Astrocyte of the spinal cord (primary cell): ENCODE data around the gene ADIPOR1.

Source experiments
- DNase-seq: peaks from one replicate; pipeline ENCODE4 v3.0.0; 2011; ENCODE audit warnings: low read depth, low spot score
- H3K4me3 ChIP-seq: 2 replicates; pipeline ENCODE4 v1.5.1; 2011; ENCODE audit warnings: low read depth, mild to moderate bottlenecking, low read length, moderate library complexity
- in situ Hi-C: cut with HindIII; loops from 2 replicates; pipeline ENCODE4 v1.10.0; 2017; ENCODE audit warnings: low sequenced_read_pairs
- TF ChIP-seq, protein P1 (sequence below): IDR thresholded peaks from 2 replicates; pipeline ENCODE4 v1.5.1; 2012; ENCODE audit warnings: low read depth, mild to moderate bottlenecking, low read length, inconsistent platforms

Gene ADIPOR1

DNA sequence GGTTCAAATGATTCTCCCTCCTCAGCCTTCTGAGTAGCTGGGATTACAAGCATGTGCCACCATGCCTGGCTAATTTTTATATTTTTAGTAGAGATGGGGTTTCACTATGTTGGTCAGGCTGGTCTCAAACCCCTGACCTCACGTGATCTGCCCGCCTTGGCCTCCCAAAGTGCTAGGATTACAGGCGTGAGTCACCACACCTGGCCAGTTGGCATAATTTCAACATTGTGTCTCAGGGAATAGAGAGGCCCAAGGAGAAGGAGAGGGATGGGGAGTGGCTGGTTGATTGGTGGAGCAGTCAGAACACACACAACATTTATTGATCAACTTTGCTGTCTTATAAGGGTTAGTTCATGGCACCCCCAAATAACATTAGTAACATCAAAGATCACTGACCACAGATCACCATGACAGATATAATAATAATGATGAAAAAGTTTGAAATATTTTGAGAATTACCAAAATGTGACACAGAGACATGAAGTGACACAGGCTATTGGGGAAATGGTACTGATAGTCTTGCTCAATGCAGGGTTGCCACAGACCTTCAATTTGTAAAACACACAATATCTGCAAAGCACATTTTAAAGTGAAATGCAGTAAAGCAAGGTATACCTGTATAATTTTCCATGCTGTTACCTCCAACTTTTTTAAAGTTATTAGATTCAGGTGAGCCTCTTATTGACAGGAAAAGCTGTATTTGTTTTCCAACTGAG, 24.8 kb upstream of the ADIPOR1 start:
- no peak for DNase-seq
- TF ChIP-seq, protein P1, sequence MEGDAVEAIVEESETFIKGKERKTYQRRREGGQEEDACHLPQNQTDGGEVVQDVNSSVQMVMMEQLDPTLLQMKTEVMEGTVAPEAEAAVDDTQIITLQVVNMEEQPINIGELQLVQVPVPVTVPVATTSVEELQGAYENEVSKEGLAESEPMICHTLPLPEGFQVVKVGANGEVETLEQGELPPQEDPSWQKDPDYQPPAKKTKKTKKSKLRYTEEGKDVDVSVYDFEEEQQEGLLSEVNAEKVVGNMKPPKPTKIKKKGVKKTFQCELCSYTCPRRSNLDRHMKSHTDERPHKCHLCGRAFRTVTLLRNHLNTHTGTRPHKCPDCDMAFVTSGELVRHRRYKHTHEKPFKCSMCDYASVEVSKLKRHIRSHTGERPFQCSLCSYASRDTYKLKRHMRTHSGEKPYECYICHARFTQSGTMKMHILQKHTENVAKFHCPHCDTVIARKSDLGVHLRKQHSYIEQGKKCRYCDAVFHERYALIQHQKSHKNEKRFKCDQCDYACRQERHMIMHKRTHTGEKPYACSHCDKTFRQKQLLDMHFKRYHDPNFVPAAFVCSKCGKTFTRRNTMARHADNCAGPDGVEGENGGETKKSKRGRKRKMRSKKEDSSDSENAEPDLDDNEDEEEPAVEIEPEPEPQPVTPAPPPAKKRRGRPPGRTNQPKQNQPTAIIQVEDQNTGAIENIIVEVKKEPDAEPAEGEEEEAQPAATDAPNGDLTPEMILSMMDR, result no peak

DNA sequence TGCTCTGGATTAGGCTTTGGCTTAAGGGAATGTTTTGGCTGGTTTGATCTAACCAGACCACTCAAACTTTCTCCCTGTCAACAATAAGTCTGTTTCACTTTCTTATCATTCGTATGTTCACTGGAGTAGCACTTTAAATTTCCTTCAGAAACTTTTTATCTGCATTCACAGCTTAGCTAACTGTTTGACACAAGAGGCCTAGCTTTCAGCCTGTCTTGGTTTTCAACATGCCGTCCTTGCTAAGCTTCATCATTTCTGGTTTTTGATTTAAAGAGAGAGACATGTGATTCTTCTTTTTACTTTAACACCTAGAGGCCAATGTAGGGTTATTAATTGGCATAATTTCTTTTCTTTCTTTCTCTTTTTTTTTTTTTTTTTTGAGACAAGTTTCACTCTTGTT, 23.8 kb upstream of the ADIPOR1 start:
- in situ Hi-C loops, result no loop called here
- no peak for DNase-seq
- TF ChIP-seq, protein P1, result no peak
- H3K4me3 ChIP-seq, result no peak overlapping the region

More for the DNA sequence above, 24.8 kb upstream of the ADIPOR1 start:
- no peak overlapping the region for H3K4me3 ChIP-seq
- in situ Hi-C loops, result no loop called here

DNA sequence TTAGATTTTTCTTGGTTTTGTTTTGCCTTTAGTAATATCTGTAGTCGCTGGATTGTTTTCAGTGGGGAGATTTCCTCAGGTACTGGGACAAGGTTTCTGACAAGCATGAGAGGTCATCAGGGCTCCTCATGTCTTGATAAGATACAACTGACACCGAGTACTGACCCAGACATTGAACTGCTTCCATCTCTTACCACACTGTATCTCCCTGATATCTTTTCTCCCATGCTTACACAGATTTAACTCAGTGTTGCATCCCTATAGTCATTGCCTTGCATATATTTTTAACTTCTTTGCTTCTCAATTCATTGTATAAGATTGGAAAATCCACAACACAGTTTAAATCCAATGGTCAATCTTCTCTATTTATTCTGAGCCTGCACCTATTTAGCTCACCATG, 21.3 kb upstream of the ADIPOR1 start:
- DNase-seq, result no peak
- in situ Hi-C loops, result no loop called here
- TF ChIP-seq, protein P1, result no peak

DNA sequence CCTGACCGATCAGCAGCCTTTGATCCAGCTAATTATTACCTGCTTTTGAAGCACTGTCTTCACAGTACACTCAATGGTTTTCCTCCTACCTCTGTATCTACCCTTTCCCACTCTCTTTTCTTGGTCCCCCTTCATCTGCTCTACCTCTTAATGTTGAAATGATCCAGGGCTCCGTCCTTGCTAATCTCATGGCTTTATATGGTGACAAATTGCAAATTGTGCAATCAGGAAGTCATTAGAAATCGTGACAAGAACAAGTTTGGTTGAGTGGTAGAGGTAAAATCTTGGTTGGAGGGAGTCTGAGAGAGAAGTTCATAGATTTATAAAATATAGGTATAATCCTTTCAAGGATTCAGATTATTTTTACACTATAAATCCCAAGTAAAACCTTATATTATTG, 18.5 kb upstream of the ADIPOR1 start:
- TF ChIP-seq, protein P1, result no peak
- no peak overlapping the region for H3K4me3 ChIP-seq
- in situ Hi-C loops, result no loop called here
- DNase-seq, result no peak

More for the DNA sequence above, 21.3 kb upstream of the ADIPOR1 start:
- no peak overlapping the region for H3K4me3 ChIP-seq

DNA sequence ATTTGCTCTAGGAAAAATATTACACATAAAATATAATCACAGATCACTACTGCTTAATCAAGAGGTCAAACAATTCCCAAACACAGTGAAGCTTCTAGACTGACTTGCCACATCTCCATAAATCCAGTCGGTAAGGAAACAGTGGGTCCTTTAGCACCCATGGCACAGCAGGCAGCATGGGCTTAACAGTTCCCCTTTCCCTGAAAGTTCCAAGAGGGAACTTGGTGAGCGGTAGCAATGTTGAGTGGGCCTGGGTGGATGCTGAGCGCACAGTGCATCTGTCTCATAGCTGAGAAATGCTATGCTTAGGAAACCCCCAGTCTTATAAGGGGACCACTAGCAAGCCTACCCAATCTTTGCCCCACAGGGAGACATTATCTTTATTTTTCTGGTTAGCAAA, 16.7 kb upstream of the ADIPOR1 start:
- H3K4me3 ChIP-seq, result no peak overlapping the region
- in situ Hi-C loops, result no loop called here
- TF ChIP-seq, protein P1, result no peak
- no peak for DNase-seq

DNA sequence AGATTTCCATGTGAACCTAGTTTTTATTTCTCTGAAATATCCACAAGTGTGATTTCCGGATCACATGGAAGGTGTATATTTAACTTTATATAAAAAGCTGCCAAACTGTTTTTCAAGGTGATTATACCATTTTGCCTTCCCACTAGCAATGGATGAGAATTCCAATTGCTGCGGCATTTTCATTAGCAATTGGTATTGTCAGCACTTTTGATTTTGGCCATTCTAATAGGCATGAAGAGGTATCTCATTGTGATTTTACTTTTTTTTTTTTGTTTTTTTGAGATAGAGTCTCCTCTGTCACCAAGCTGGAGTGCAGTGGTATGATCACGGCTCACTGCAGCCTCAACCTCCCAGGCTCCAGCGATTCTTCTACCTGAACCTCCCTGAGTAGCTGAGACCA, 13.9 kb upstream of the ADIPOR1 start:
- in situ Hi-C loops, result no loop called here
- TF ChIP-seq, protein P1, result no peak
- no peak overlapping the region for H3K4me3 ChIP-seq
- no peak for DNase-seq
